Activated CD8-positive, alpha-beta T cell treated with anti-CD3 and anti-CD28 coated beads, Interleukin-2, amount 10 ng/mL, durations not matched to agents 7 days and 5 days (primary cell): Measurements from ENCODE around the gene GAS7. TPM values are rescaled to one million over a fixed set of nuclear protein-coding genes. Genes with fewer than 3 reads are reported as not detected.

Experiments
- ATAC-seq: fragments of 150-1000 bp; cut with Tn5 transposase; one replicate; pipeline ENCODE4 v1.10.0; 2021; ENCODE audit warnings: moderate library complexity
- CTCF ChIA-PET: fragments of 350-600 bp; sonication (Branson Sonifier 250); formaldehyde crosslinking; loops from one replicate; lab custom pipeline; 2021; ENCODE audit warnings: antibody characterized with exemption; lab: Charles Lee
- POLR2A ChIA-PET: fragments of 350-600 bp; sonication (Branson Sonifier 250); formaldehyde crosslinking; loops from one replicate; lab custom pipeline; 2021; ENCODE audit warnings: antibody characterized with exemption; lab: Charles Lee
- DNase-seq: peaks from one replicate; pipeline ENCODE4 v3.0.0-alpha.2; 2020
- H3K27ac Mint-ChIP-seq: one replicate; pipeline ENCODE4 v1.8.0; 2021; ENCODE audit warnings: mild to moderate bottlenecking, mixed read lengths
- H3K27me3 Mint-ChIP-seq: one replicate; pipeline ENCODE4 v1.8.0; 2021; ENCODE audit warnings: low read depth, mixed read lengths
- H3K36me3 Mint-ChIP-seq: one replicate; pipeline ENCODE4 v1.8.0; 2021; ENCODE audit warnings: low read depth, mixed read lengths
- H3K4me1 Mint-ChIP-seq: one replicate; pipeline ENCODE4 v1.8.0; 2021; ENCODE audit warnings: low read depth, mixed read lengths
- H3K4me3 Mint-ChIP-seq: one replicate; pipeline ENCODE4 v1.8.0; 2021; ENCODE audit warnings: mild to moderate bottlenecking, mixed read lengths
- H3K9me3 Mint-ChIP-seq: one replicate; pipeline ENCODE4 v1.8.0; 2022; ENCODE audit warnings: mixed read lengths; ENCODE audit not compliant: insufficient read depth
- total RNA-seq, 2 experiments: library from RNA; stranded (reverse); gene quantifications; one replicate each; pipeline ENCODE4 v1.2.3, GENCODE V29; 2021

GAS7 gene
- total RNA-seq, 2 experiments from 2014 or later, result 0.61 to 1.6 TPM

GRCh38 chr17:10166176-10166935, 32.0 kb downstream of the GAS7 start:
- peaks cover 17% of the 10 kb centered on the region for H3K27me3 Mint-ChIP-seq
- CTCF ChIA-PET, result no interaction called here
- POLR2A ChIA-PET, result interaction anchor here (0.6 kb wide), 1 partner anchor 12 kb away, joined by 3 read pairs; no protein-coding TSS in a partner anchor
- H3K9me3 Mint-ChIP-seq, result no peaks in the 10 kb centered on the region
- peaks cover 2% of the 10 kb centered on the region for H3K36me3 Mint-ChIP-seq
- H3K4me3 Mint-ChIP-seq, result no peak overlapping the region
- DNase-seq (no peak), ATAC-seq (no peak)
- H3K27ac Mint-ChIP-seq, result no peak overlapping the region
- peaks cover 5% of the 10 kb centered on the region for H3K4me1 Mint-ChIP-seq

GRCh38 chr17:10162096-10162495, 36.3 kb downstream of the GAS7 start:
- Mint-ChIP-seq H3K4me3 (no peak overlapping the region), H3K27ac (no peak overlapping the region), H3K9me3 (no peaks in the 10 kb centered on the region), H3K36me3 (no peaks in the 10 kb centered on the region), H3K27me3 (peaks cover 4% of the 10 kb centered on the region), H3K4me1 (peaks cover 6% of the 10 kb centered on the region)
- DNase-seq (no peak), ATAC-seq (no peak)
- POLR2A ChIA-PET, result no interaction called here
- CTCF ChIA-PET, result interaction anchor here (1.0 to 1.9 kb wide), 2 partner anchors 65 to 485 kb away, joined by 4 to 5 read pairs; no protein-coding TSS in a partner anchor

DNA sequence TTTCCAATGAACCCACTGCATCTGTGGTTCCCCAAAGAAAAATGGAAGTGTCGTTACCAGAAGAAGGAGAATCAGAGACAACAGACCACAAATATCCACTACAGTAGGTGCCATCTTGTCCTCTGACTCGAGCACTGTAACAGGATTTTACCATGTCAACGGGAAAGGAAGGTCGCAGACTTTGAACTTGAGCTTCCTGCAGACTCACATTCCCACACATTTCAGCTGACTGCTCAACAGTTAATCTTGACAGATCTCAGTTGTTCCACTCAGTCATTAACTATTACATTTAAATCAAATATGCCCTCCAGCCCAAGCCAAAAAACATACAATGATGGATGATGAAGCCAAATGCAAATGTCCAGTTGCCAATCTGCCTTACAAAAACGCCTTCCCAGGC, 37.0 kb downstream of the GAS7 start:
- peaks cover 13% of the 10 kb centered on the region for H3K4me1 Mint-ChIP-seq
- CTCF ChIA-PET, result interaction anchor here (1.9 kb wide), 1 partner anchor 65 kb away, joined by 4 read pairs; no protein-coding TSS in a partner anchor

DNA sequence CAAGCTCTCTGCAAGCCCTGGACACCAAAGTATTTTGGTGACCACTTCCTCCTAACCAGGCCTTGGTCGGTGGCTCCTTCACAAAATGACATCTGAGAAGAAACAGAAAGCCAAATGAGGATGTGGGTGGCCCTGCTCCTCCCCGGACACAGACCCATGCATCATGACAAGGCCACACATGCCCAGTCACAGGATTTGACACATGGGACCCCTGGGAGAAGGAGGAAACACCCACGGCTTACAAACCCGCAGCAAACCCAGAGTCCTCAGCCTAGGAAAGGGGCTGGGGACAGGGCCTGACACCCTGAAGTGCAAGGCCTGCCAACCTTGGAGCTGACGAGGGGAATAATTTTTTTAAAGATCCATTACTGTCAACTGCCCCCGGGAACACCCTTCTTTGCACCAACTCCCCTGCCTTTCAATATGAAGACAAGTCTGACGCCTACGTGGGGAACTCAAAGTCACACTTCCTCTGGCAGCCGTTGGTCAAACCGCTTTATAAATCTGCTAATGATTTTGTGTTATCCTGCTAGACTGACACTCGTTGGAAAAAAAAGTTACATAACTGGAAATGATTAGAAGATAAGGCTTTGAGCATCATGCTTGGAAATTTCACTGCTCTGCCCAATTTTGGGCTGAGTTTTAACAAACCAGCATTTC, 41.3 kb downstream of the GAS7 start:
- ChIA-PET POLR2A (no interaction called here), CTCF (no interaction called here)
- H3K27ac Mint-ChIP-seq, result peak overlapping the region; percentile 80
- no peaks in the 10 kb centered on the region for H3K9me3 Mint-ChIP-seq
- ATAC-seq, result peak; percentile 36
- H3K4me1 Mint-ChIP-seq, result peaks cover 25% of the 10 kb centered on the region
- H3K36me3 Mint-ChIP-seq, result no peaks in the 10 kb centered on the region
- H3K4me3 Mint-ChIP-seq, result no peak overlapping the region
- H3K27me3 Mint-ChIP-seq, result peaks cover 8% of the 10 kb centered on the region
- peak; percentile 52 for DNase-seq

More for the DNA sequence above, 37.0 kb downstream of the GAS7 start:
- H3K36me3 Mint-ChIP-seq, result no peaks in the 10 kb centered on the region
- H3K27me3 Mint-ChIP-seq, result peaks cover 4% of the 10 kb centered on the region
- no peak overlapping the region for H3K4me3 Mint-ChIP-seq
- ATAC-seq (no peak), DNase-seq (no peak)
- no peaks in the 10 kb centered on the region for H3K9me3 Mint-ChIP-seq
- POLR2A ChIA-PET, result no interaction called here
- H3K27ac Mint-ChIP-seq, result no peak overlapping the region

DNA sequence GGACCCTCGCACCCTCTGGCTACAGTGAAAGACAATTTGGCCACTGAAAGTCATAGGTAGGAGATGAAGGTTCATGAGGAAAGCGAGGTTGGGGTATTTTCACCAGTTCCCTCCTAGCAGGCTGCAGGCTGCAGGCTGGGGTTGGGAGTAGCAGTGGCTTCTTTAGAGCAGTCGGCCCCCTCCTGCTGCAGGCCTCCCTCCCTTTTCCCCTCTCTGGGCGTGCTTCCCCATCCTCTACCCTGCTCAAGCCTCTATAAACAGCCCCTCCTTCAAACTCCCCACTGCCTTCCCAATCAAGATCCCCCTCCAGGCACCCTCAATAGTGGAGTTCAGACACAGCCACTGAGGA, 41.8 kb downstream of the GAS7 start:
- H3K27ac Mint-ChIP-seq, result peak overlapping the region; percentile 80
- peaks cover 30% of the 10 kb centered on the region for H3K4me1 Mint-ChIP-seq
- no peak for DNase-seq
- ATAC-seq, result peak; percentile 33
- ChIA-PET POLR2A (no interaction called here), CTCF (no interaction called here)
- H3K4me3 Mint-ChIP-seq, result no peak overlapping the region
- H3K27me3 Mint-ChIP-seq, result peaks cover 8% of the 10 kb centered on the region
- H3K9me3 Mint-ChIP-seq, result no peaks in the 10 kb centered on the region
- no peaks in the 10 kb centered on the region for H3K36me3 Mint-ChIP-seq

DNA sequence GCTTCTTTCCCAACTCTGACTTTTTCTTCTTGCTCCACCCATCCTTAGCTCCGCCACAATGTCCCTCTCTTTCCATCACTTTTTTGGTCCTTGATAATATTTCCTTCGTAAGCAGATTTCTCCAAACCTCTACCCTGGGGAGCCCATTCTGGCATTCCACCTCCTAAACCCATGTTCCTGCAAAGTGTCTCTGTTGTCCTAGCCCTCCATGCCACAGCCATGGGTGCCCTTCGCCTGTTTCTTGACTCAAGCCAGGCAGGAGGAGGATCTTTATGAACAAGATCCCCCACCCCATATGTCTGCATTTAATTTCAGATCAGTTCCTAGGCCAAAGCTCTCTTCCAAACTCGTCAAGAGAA, 42.4 kb downstream of the GAS7 start:
- H3K27me3 Mint-ChIP-seq, result peaks cover 8% of the 10 kb centered on the region
- H3K4me3 Mint-ChIP-seq, result no peak overlapping the region
- H3K4me1 Mint-ChIP-seq, result peaks cover 32% of the 10 kb centered on the region
- H3K27ac Mint-ChIP-seq, result no peak overlapping the region
- POLR2A ChIA-PET, result no interaction called here
- CTCF ChIA-PET, result no interaction called here
- ATAC-seq, result no peak
- H3K9me3 Mint-ChIP-seq, result no peaks in the 10 kb centered on the region
- H3K36me3 Mint-ChIP-seq, result no peaks in the 10 kb centered on the region
- no peak for DNase-seq

GRCh38 chr17:10155371-10156076, 42.9 kb downstream of the GAS7 start:
- Mint-ChIP-seq H3K4me1 (peaks cover 36% of the 10 kb centered on the region), H3K36me3 (no peaks in the 10 kb centered on the region), H3K27ac (no peak overlapping the region), H3K27me3 (peaks cover 4% of the 10 kb centered on the region), H3K9me3 (no peaks in the 10 kb centered on the region), H3K4me3 (no peak overlapping the region)
- ChIA-PET CTCF (interaction anchor here (0.7 kb wide), 1 partner anchor 170 kb away, joined by 3 read pairs; no protein-coding TSS in a partner anchor), POLR2A (no interaction called here)
- ATAC-seq (no peak), DNase-seq (no peak)

- H3K36me3 Mint-ChIP-seq, result peaks cover 3% of the 10 kb centered on the region
- no peak overlapping the region for H3K4me3 Mint-ChIP-seq
- H3K27me3 Mint-ChIP-seq, result peaks cover 11% of the 10 kb centered on the region
- peaks cover 49% of the 10 kb centered on the region for H3K4me1 Mint-ChIP-seq
- H3K27ac Mint-ChIP-seq, result no peak overlapping the region
- ChIA-PET POLR2A (no interaction called here), CTCF (no interaction called here)
- DNase-seq, result no peak
- ATAC-seq, result no peak
- no peaks in the 10 kb centered on the region for H3K9me3 Mint-ChIP-seq
Observed at GRCh38 chr17:10151667-10152496, 46.5 kb downstream of the GAS7 start.

DNA sequence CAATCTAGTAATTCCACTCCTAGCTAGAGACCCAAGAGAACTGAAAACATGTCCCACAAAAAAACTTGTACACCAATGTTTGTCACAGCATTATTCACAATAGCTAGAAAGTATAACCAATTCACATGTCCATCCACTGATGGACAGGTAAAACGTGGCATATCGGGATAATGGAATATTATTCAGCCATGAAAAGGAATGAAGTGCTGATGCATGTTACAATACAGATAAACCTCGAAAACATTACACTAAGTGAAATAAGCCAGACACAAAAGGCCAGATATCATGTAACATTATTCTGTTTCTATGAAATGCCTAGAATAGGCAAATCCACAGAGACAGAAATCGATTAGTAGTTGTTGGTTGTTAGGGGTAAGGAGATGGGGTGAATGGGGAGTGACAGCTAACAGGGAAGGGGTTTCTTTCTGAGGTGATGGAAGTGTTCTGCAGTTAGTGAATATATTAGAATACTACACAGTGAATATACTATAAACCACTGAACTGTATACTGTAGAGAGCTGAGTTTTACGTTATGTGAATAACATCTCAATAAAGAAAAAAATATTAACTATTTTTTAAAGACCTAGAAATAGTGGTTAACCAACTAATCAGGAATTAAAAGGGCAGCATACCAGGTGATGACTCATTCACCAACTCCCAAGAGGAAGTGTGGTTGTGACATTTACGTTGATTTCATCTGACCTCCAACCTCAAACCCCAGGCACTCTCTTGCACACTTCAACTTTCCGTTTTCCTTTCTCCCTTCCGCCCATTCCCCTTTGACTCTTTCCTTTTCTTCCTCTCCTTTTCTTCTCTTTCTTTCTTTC, 48.6 kb downstream of the GAS7 start:
- peak; percentile 62 for DNase-seq
- Mint-ChIP-seq H3K4me1 (peaks cover 43% of the 10 kb centered on the region), H3K9me3 (no peaks in the 10 kb centered on the region)

GRCh38 chr17:10147761-10148415, 50.5 kb downstream of the GAS7 start:
- Mint-ChIP-seq H3K9me3 (no peaks in the 10 kb centered on the region), H3K4me1 (peaks cover 44% of the 10 kb centered on the region), H3K27ac (no peak overlapping the region), H3K36me3 (peaks cover 3% of the 10 kb centered on the region), H3K4me3 (no peak overlapping the region), H3K27me3 (peaks cover 23% of the 10 kb centered on the region)
- CTCF ChIA-PET, result interaction anchor here (0.8 kb wide), 1 partner anchor 79 kb away, joined by 3 read pairs; no protein-coding TSS in a partner anchor
- DNase-seq (no peak), ATAC-seq (no peak)
- POLR2A ChIA-PET, result no interaction called here

More for the DNA sequence above, 48.6 kb downstream of the GAS7 start:
- peak; percentile 88 for ATAC-seq
- peak overlapping the region; percentile 64 for H3K27ac Mint-ChIP-seq
- CTCF ChIA-PET, result no interaction called here
- peak overlapping the region; percentile 36 for H3K4me3 Mint-ChIP-seq
- H3K36me3 Mint-ChIP-seq, result peaks cover 3% of the 10 kb centered on the region
- POLR2A ChIA-PET, result no interaction called here
- H3K27me3 Mint-ChIP-seq, result peaks cover 23% of the 10 kb centered on the region
